Fibroblast of lung (primary cell): ENCODE measurements around the gene SEMA5B. TPM values are rescaled to one million over a fixed set of nuclear protein-coding genes. Genes with fewer than 3 reads are reported as not detected.

Experiments
- DNase-seq, 2 donors: peaks; one replicate each; pipeline versions ENCODE4 v3.0.0 to v3.0.0-alpha.2; 2010; ENCODE audit warnings: low read depth in 2 of 2
- H2AFZ ChIP-seq: 2 replicates; pipeline ENCODE4 v1.5.1; 2012; ENCODE audit warnings: low read length, control low read depth, inconsistent platforms
- H3K27ac ChIP-seq: 2 replicates; pipeline ENCODE4 v1.5.1; 2011; ENCODE audit warnings: low read length, control low read depth; ENCODE audit not compliant: insufficient read depth
- H3K27me3 ChIP-seq: 2 replicates; pipeline ENCODE4 v1.5.1; 2011; ENCODE audit warnings: mild to moderate bottlenecking, low read length; ENCODE audit not compliant: control insufficient read depth, insufficient read depth
- H3K36me3 ChIP-seq: 2 replicates; pipeline ENCODE4 v1.5.1; 2011; ENCODE audit warnings: low read length; ENCODE audit not compliant: control insufficient read depth, insufficient read depth
- H3K4me1 ChIP-seq: 2 replicates; pipeline ENCODE4 v1.5.1; 2011; ENCODE audit warnings: low read length; ENCODE audit not compliant: control insufficient read depth, insufficient read depth; ENCODE audit errors: extremely low read depth
- H3K4me2 ChIP-seq: 2 replicates; pipeline ENCODE4 v1.5.1; 2011; ENCODE audit warnings: low read length, control low read depth; ENCODE audit not compliant: insufficient read depth; ENCODE audit errors: extremely low read depth
- H3K4me3 ChIP-seq, 4 experiments: fragments of 200-600 bp in 1 of 4; sonication (generic) in 1 of 4; replicated peaks in 1 of 4; 2 replicates each; pipeline ENCODE4 v1.5.1; 2011 to 2016; ENCODE audit warnings: low read length in 4 of 4, low read depth in 3 of 4, mild to moderate bottlenecking in 3 of 4, control low read depth in 2 of 4, inconsistent platforms in 1 of 4, mixed read lengths in 1 of 4; ENCODE audit not compliant: insufficient read depth in 1 of 4; ENCODE audit errors: control extremely low read depth in 1 of 4
- H3K79me2 ChIP-seq: 2 replicates; pipeline ENCODE4 v1.5.1; 2012; ENCODE audit warnings: mild to moderate bottlenecking, low read length, inconsistent platforms; ENCODE audit not compliant: control insufficient read depth, insufficient read depth
- H3K9ac ChIP-seq: 2 replicates; pipeline ENCODE4 v1.5.1; 2011; ENCODE audit warnings: mild to moderate bottlenecking, low read length, control low read depth; ENCODE audit not compliant: insufficient read depth
- H3K9me3 ChIP-seq: 2 replicates; pipeline ENCODE4 v1.5.1; 2012; ENCODE audit warnings: low read depth, low read length; ENCODE audit not compliant: control insufficient read depth, insufficient read depth
- H4K20me1 ChIP-seq: 2 replicates; pipeline ENCODE4 v1.5.1; 2011; ENCODE audit warnings: low read length; ENCODE audit not compliant: control insufficient read depth, insufficient read depth; ENCODE audit errors: extremely low read depth
- CTCF ChIP-seq, 2 donors: IDR thresholded peaks in 1 of 2; conservative IDR thresholded peaks in 1 of 2; 1 replicate in 1 of 2; 2 replicates in 1 of 2; pipeline ENCODE4 v1.5.1; 2011 to 2012; ENCODE audit warnings: low read length in 2 of 2, control low read depth in 1 of 2, inconsistent platforms in 1 of 2, low read depth in 1 of 2, mild to moderate bottlenecking in 1 of 2
- EZH2 ChIP-seq: IDR thresholded peaks from 2 replicates; pipeline ENCODE4 v1.5.1; 2012; ENCODE audit warnings: low read length, control low read depth, mild to moderate bottlenecking; ENCODE audit errors: missing control alignments
- polyA plus RNA-seq, 2 donors: library from polyadenylated mRNA; depleted of rRNA in 1 of 2; stranded (reverse) in 1 of 2; unstranded in 1 of 2; fragments of >200 nt; gene quantifications; 2 replicates each; pipeline ENCODE4 v1.2.1, GENCODE V29; 2011 to 2012; ENCODE audit warnings: missing spikeins in 1 of 2
- total RNA-seq: library from RNA; depleted of rRNA; stranded (reverse); fragments of >200 nt; gene quantifications from 2 replicates; pipeline ENCODE4 v1.2.1, GENCODE V29; 2014

Gene SEMA5B
- total and polyA plus RNA-seq, 2 donors (not counting 1 experiment from before 2014, with no cell fraction given) = not detected

- no peaks in the 10 kb centered on the region for H3K9me3 ChIP-seq
- H3K36me3 ChIP-seq = no peaks in the 10 kb centered on the region
- no peak for DNase-seq
- H3K4me2 ChIP-seq = no peak overlapping the region
- no peak overlapping the region for H3K27ac ChIP-seq
- no peak overlapping the region for H3K9ac ChIP-seq
- H3K27me3 ChIP-seq = peaks cover 2% of the 10 kb centered on the region
- TF ChIP-seq EZH2 (no peak), CTCF (conservative IDR thresholded peaks at IDR 0.05 in 1 of 2, IDR thresholded peaks at IDR 0.05 in 1 of 2; ENCODE audit: low read depth in 1 of 2, low read length in 2 of 2) (no peak)
- H3K4me1 ChIP-seq = no peaks in the 10 kb centered on the region
- H3K79me2 ChIP-seq = no peaks in the 10 kb centered on the region
- H2AFZ ChIP-seq = no peak overlapping the region
- H4K20me1 ChIP-seq = no peaks in the 10 kb centered on the region
- H3K4me3 ChIP-seq = no peak overlapping the region
Observed at GRCh38 chr3:122902326-122902725, 125.2 kb downstream of the SEMA5B start.

- no peak overlapping the region for H3K9ac ChIP-seq
Observed at GRCh38 chr3:122898298-122898697, 129.3 kb downstream of the SEMA5B start.

More at GRCh38 chr3:122898298-122898697, 129.3 kb downstream of the SEMA5B start:
- Histone ChIP-seq H3K4me3 (no peak overlapping the region), H3K36me3 (no peaks in the 10 kb centered on the region), H3K9me3 (no peaks in the 10 kb centered on the region), H2AFZ (no peak overlapping the region), H3K4me1 (no peaks in the 10 kb centered on the region), H3K4me2 (no peak overlapping the region), H3K79me2 (no peaks in the 10 kb centered on the region), H4K20me1 (no peaks in the 10 kb centered on the region), H3K27me3 (peaks cover 10% of the 10 kb centered on the region), H3K27ac (no peak overlapping the region)
- TF ChIP-seq EZH2 (no peak), CTCF (conservative IDR thresholded peaks at IDR 0.05 in 1 of 2, IDR thresholded peaks at IDR 0.05 in 1 of 2; ENCODE audit: low read depth in 1 of 2, low read length in 2 of 2) (no peak)
- DNase-seq = no peak
